GM13977 (cell line): ENCODE results near the gene FAR2.

ENCODE experiments used
- DNase-seq: peaks from one replicate; pipeline ENCODE4 v3.0.0; 2012; ENCODE audit warnings: low spot score
- in situ Hi-C: fragments of 300-500 bp; cut with MboI; formaldehyde crosslinking; loops from one replicate; pipeline ENCODE4 v1.12.0; 2022; ENCODE audit warnings: low sequenced_read_pairs, low pct_unique_long_range_greater_than_20kb, mixed read lengths, inconsistent platforms; ENCODE audit not compliant: unreplicated experiment
- TF ChIP-seq, protein P1 (sequence below): IDR thresholded peaks from 2 replicates; pipeline ENCODE4 v1.5.1; 2012; ENCODE audit warnings: mild to moderate bottlenecking, control low read depth; ENCODE audit not compliant: insufficient read depth; ENCODE audit errors: extremely low read depth, missing control alignments

Gene FAR2

DNA sequence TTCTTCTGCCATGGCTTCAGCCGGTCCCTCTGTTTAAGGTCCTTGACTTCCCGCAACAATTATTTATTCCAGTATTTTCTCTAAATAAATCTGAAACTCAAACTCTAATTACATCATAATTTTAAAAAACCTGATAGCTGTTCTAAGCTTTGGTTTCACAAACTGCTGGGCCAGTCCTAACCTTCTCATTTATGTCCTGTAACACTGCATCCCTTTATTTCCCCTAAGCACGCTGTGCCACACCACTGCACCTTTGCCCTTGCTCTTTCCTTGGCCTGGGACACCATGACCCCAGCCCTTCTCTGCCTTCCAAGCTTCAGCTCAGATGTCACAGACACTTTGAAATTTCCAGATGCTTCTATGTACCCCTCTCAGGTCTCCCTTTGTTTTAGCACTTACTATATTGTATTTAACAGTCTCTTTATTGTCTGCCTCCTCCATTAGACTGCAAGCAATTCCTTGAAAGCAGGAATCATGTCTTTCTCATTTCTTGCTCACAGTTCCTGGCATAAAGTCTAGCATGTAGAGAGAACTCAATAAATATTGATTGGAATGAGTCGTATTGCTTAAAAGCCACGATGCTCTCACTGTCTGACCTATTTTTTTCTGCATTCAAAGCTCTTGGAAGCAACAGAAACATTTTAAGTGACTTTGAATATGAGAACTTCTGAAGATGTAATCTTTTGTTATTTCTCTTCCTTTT is 120.8 kb downstream of the FAR2 start:
- in situ Hi-C loops: no loop called here
- DNase-seq: no peak
- TF ChIP-seq, protein P1, sequence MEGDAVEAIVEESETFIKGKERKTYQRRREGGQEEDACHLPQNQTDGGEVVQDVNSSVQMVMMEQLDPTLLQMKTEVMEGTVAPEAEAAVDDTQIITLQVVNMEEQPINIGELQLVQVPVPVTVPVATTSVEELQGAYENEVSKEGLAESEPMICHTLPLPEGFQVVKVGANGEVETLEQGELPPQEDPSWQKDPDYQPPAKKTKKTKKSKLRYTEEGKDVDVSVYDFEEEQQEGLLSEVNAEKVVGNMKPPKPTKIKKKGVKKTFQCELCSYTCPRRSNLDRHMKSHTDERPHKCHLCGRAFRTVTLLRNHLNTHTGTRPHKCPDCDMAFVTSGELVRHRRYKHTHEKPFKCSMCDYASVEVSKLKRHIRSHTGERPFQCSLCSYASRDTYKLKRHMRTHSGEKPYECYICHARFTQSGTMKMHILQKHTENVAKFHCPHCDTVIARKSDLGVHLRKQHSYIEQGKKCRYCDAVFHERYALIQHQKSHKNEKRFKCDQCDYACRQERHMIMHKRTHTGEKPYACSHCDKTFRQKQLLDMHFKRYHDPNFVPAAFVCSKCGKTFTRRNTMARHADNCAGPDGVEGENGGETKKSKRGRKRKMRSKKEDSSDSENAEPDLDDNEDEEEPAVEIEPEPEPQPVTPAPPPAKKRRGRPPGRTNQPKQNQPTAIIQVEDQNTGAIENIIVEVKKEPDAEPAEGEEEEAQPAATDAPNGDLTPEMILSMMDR: no peak

DNA sequence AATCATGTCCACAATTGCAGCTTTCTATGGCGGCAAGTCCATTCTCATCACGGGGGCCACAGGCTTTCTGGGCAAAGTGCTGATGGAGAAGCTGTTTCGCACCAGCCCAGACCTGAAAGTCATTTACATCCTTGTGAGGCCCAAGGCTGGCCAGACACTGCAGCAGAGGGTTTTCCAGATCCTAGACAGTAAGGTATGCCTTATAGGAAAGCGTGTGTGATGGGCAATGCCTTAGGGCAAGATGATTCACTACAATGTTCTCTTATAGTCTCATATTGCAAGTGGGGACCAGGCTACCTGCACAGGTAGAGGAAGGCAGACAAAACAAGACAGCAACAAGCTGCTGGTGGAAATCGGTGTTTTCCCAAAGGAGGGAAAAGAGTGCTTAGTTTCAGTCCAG is 121.4 kb downstream of the FAR2 start:
- TF ChIP-seq, protein P1: no peak
- in situ Hi-C loops: no loop called here
- no peak for DNase-seq

DNA sequence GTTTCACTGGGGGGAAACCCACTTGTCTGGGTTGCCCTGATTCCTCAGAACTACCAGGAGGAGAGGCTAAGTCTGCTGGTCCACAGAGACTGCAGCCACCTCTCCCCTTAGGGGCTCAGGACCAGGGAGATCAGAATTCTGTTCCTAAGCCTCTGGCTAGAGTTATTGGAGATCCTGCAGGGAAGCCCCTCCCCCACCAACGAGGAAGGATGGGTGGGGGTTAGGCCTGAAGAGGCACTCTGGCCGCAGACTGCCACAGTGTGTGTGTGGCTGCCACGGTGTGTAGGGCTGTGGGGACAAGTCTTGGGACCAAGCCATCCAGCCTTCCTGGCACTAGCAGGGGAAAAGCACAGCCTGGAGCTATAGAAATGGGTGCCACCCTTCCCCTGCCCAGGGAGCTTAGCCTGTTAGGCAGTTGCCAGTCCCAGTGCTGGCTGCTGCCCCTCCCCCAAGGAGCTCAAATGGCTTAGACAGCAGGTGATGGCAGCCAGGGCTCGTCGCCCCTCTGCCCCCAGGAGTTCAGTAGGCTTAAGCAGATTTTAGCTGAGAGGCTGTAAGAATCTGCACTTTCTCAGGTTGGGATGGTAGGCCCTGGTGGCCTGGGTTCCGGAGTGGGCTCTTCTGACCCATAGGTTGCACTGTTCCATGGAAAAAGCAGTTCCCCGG is 124.2 kb downstream of the FAR2 start:
- DNase-seq: no peak
- in situ Hi-C loops: no loop called here
- TF ChIP-seq, protein P1: no peak

DNA sequence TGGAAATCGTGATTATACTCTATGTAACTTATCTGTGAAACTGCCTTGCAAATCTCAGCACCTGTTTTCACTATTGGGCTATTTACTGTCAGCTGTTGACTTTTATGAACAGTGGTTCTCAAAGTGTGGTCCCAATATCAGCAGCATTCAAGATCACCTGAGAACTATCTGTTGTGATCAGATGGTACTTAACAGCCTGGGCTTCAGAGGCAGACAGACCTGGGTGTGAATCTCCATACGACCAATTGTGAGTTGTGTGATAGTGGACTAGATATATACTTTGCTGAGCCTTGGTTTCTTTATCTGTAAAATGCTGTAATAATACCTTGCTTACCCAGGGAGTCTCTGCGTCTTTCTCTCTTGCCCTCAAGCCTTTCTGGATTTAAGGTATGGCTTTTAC is 126.8 kb downstream of the FAR2 start:
- no peak for DNase-seq
- TF ChIP-seq, protein P1: no peak
- in situ Hi-C loops: no loop called here

DNA sequence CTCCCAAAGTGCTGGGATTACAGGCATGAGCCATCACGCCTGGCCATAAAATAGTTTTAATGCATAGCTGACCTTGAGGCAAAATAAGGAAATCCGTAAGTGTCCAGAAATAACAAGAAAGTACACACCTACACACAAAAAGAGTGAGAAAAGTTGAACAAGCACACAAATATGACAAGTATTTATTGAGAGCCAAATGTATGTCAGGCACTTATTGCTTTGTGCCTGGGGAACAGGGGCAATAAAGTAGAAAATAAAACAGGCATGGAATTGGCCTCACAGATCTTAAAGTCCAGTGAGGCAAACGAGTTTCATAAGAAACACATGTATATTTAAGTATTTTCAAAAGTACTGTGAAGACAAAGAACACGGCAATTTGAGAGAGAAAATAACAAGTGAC is 128.2 kb downstream of the FAR2 start:
- in situ Hi-C loops: no loop called here
- DNase-seq: no peak
- TF ChIP-seq, protein P1: no peak

DNA sequence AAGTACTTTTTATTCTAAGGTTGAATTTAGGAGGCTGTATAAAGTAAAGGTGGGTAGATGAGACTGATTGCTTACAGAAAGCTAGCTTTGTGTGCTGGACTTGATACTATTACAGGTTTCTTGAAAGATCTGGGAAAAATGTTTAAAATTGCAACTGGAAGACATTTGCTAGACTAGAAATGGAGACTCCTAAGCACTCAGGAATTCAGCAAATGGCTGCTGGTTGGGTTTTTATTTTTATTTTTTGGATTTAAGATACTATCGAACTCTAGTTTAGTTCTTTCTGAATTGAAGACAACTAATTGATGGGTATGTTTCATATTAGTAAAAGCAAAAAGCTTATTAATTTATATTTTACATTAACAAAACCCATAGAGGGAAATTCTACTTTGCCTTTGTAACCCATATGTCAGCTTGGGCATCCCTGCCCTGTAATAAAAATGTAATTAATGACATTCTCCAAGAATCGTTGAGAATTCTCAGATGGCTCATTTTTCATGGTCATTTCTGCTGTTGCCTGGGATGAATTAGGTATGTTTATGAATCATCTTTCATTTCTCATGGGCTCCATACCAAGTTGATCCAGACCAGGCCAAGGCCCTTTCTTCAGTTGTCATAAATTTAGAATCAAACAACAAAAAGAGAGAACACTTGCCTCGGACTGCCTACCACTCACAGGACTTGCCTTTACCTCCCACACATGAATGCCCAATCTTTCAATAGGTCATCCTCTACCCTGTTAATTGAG is 129.8 kb downstream of the FAR2 start:
- DNase-seq: no peak
- in situ Hi-C loops: no loop called here
- TF ChIP-seq, protein P1: no peak
